PC-3 (cell line): ENCODE results near the gene TMEM161A. TPM values are rescaled to one million over a fixed set of nuclear protein-coding genes. Genes with fewer than 3 reads are reported as not detected.

Experiments
- ATAC-seq: fragments of 200-7000 bp; cut with Tn5 transposase; 2 replicates; pipeline ENCODE4 v1.9.1; 2020; ENCODE audit warnings: mild to moderate bottlenecking, moderate library complexity
- BruUV-seq: library from RNA; stranded (reverse); fragments of 400-500 nt; replicated peaks from 2 replicates; lab custom pipeline; 2021; lab: Mats Ljungman, UMichigan
- CTCF ChIA-PET: fragments of 300-600 bp; sonication (Branson Sonifier 250); formaldehyde crosslinking; loops from one replicate; lab custom pipeline; 2022; ENCODE audit warnings: antibody characterized with exemption; lab: Charles Lee
- POLR2A ChIA-PET: fragments of 300-600 bp; sonication (Branson Sonifier 250); formaldehyde crosslinking; loops from one replicate; lab custom pipeline; 2022; ENCODE audit warnings: antibody characterized with exemption; ENCODE audit not compliant: unreplicated experiment; lab: Charles Lee
- DNase-seq: peaks from one replicate; pipeline ENCODE4 v3.0.0-alpha.2; 2015
- H2AFZ ChIP-seq: fragments of 300-600 bp; sonication (generic); 2 replicates; pipeline ENCODE4 v1.6.0; 2016; ENCODE audit warnings: antibody characterized with exemption, low read length
- H3F3A ChIP-seq: fragments of 300-600 bp; sonication (generic); one replicate; pipeline ENCODE4 v1.6.0; 2017; ENCODE audit warnings: antibody characterized with exemption, low read length, control low read depth, mild to moderate bottlenecking; ENCODE audit not compliant: unreplicated experiment
- H3K27ac ChIP-seq: fragments of 300-600 bp; sonication (generic); 2 replicates; pipeline ENCODE4 v1.5.1; 2016; ENCODE audit warnings: mild to moderate bottlenecking, low read length
- H3K27me3 ChIP-seq: fragments of 300-600 bp; sonication (generic); 2 replicates; pipeline ENCODE4 v1.6.1; 2016; ENCODE audit warnings: low read length, mixed read lengths
- H3K36me3 ChIP-seq: fragments of 300-600 bp; sonication (generic); 2 replicates; pipeline ENCODE4 v1.6.1; 2016; ENCODE audit warnings: low read depth, mixed run types, low read length, mixed read lengths
- H3K4me1 ChIP-seq: fragments of 300-600 bp; sonication (generic); 2 replicates; pipeline ENCODE4 v1.5.1; 2016; ENCODE audit warnings: low read length; ENCODE audit not compliant: insufficient read depth
- H3K4me2 ChIP-seq: fragments of 300-600 bp; sonication (generic); 2 replicates; pipeline ENCODE4 v1.6.0; 2016; ENCODE audit warnings: low read length
- H3K4me3 ChIP-seq: fragments of 300-600 bp; sonication (generic); 2 replicates; pipeline ENCODE4 v1.5.1; 2016; ENCODE audit warnings: mild to moderate bottlenecking, low read length, mixed read lengths
- H3K79me2 ChIP-seq: fragments of 300-600 bp; sonication (generic); 2 replicates; pipeline ENCODE4 v1.6.1; 2017; ENCODE audit warnings: low read length, mixed read lengths
- H3K9ac ChIP-seq: fragments of 300-600 bp; sonication (generic); 2 replicates; pipeline ENCODE4 v1.6.0; 2016; ENCODE audit warnings: mild to moderate bottlenecking, low read length
- H3K9me2 ChIP-seq: fragments of 300-600 bp; sonication (generic); replicated peaks from 2 replicates; pipeline ENCODE4 v1.6.1; 2016; ENCODE audit warnings: mixed run types, low read length, mixed read lengths
- H3K9me3 ChIP-seq: fragments of 300-600 bp; sonication (generic); 2 replicates; pipeline ENCODE4 v1.6.1; 2016; ENCODE audit warnings: low read length, mixed read lengths
- H4K20me1 ChIP-seq: fragments of 300-600 bp; sonication (generic); 2 replicates; pipeline ENCODE4 v1.6.1; 2016; ENCODE audit warnings: low read length, mixed read lengths
- EZH2 ChIP-seq: fragments of 300-600 bp; sonication (generic); IDR thresholded peaks from one replicate; pipeline ENCODE4 v1.6.1; 2017; ENCODE audit warnings: antibody characterized with exemption, mild to moderate bottlenecking, low read length; ENCODE audit not compliant: unreplicated experiment
- EZH2phosphoT487 ChIP-seq: fragments of 300-600 bp; sonication (generic); IDR thresholded peaks from 2 replicates; pipeline ENCODE4 v1.6.1; 2018; ENCODE audit warnings: mild to moderate bottlenecking, antibody characterized with exemption, low read length, borderline replicate concordance
- intact Hi-C: fragments of 100-400 bp; cut with micrococcal nuclease; formaldehyde crosslinking; loops from 2 replicates; pipeline ENCODE4 v1.9.0; 2023
- total RNA-seq: library from RNA; depleted of rRNA; stranded (reverse); fragments of >200 nt; gene quantifications from 2 replicates; pipeline ENCODE4 v1.2.3, GENCODE V29; 2014
- TF ChIP-seq, protein P1 (sequence below): fragments of 300-600 bp; sonication (generic); conservative IDR thresholded peaks from 2 replicates; pipeline ENCODE4 v1.5.1; 2017; ENCODE audit warnings: antibody characterized with exemption, low read depth, mild to moderate bottlenecking, low read length

The TMEM161A gene
- total RNA-seq, 1 experiment from 2014 or later: 49.9 TPM

GRCh38 chr19:19131989-19132388 lies 6.3 kb downstream of the TMEM161A start:
- no peak overlapping the region for H3K4me3 ChIP-seq
- peaks cover 15% of the 10 kb centered on the region for H3K36me3 ChIP-seq
- H3K4me2 ChIP-seq: no peak overlapping the region
- no peaks in the 10 kb centered on the region for H3F3A ChIP-seq
- H3K9me3 ChIP-seq: 0 out of 2 replicates have a peak, but pooled peaks cover 5% of the 10 kb centered on the region
- 0 out of 2 replicates have a peak, but pooled peaks cover 1% of the 10 kb centered on the region for H3K4me1 ChIP-seq
- H3K9me2 ChIP-seq: no peaks in the 10 kb centered on the region
- DNase-seq: no peak
- peaks cover 1% of the 10 kb centered on the region for H3K79me2 ChIP-seq
- H2AFZ ChIP-seq: no peak overlapping the region
- POLR2A ChIA-PET: no interaction called here
- ATAC-seq: no peak
- TF ChIP-seq, protein P1, sequence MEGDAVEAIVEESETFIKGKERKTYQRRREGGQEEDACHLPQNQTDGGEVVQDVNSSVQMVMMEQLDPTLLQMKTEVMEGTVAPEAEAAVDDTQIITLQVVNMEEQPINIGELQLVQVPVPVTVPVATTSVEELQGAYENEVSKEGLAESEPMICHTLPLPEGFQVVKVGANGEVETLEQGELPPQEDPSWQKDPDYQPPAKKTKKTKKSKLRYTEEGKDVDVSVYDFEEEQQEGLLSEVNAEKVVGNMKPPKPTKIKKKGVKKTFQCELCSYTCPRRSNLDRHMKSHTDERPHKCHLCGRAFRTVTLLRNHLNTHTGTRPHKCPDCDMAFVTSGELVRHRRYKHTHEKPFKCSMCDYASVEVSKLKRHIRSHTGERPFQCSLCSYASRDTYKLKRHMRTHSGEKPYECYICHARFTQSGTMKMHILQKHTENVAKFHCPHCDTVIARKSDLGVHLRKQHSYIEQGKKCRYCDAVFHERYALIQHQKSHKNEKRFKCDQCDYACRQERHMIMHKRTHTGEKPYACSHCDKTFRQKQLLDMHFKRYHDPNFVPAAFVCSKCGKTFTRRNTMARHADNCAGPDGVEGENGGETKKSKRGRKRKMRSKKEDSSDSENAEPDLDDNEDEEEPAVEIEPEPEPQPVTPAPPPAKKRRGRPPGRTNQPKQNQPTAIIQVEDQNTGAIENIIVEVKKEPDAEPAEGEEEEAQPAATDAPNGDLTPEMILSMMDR: no peak
- TF ChIP-seq EZH2 (no peak), EZH2phosphoT487 (no peak)
- intact Hi-C loops: no loop called here
- no peaks in the 10 kb centered on the region for H3K27me3 ChIP-seq
- BruUV-seq: no TSS peak
- no peak overlapping the region for H3K27ac ChIP-seq
- CTCF ChIA-PET: no interaction called here
- H4K20me1 ChIP-seq: no peaks in the 10 kb centered on the region
- H3K9ac ChIP-seq: no peak overlapping the region

- TF ChIP-seq, protein P1: no peak
- TF ChIP-seq EZH2phosphoT487: no peak
- TF ChIP-seq EZH2: no peak
- POLR2A ChIA-PET: no interaction called here
Measured at GRCh38 chr19:19126102-19126501, 12.2 kb downstream of the TMEM161A start.

DNA sequence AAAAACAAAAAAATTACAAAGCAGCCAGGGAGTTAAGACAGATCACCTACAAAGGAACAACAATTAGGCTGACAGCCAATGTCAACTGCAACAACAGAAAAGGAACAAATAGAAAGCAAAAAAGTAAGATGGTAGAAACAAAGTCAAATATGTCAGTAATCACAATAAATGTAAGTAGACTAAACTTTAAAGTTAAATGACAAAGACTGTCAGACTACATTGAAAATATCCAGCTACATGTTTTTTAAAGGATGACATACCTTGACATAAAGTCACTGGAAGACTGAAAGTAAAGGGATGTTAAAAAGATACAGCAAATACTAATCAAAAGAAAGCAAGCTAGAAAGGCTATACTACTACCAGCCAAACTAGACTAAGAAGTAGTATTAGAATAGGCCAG lies 14.9 kb downstream of the TMEM161A start:
- no peak for DNase-seq
- no peak overlapping the region for H3K27ac ChIP-seq
- intact Hi-C loops: no loop called here
- no peaks in the 10 kb centered on the region for H3K79me2 ChIP-seq
- no peaks in the 10 kb centered on the region; the same call in 1 of the 2 replicates for H3K9me3 ChIP-seq
- no peak overlapping the region for H3K9ac ChIP-seq
- 0 out of 2 replicates have a peak, but pooled peaks cover 10% of the 10 kb centered on the region for H3K36me3 ChIP-seq
- POLR2A ChIA-PET: no interaction called here
- CTCF ChIA-PET: no interaction called here
- H3K27me3 ChIP-seq: no peaks in the 10 kb centered on the region
- H3K9me2 ChIP-seq: no peaks in the 10 kb centered on the region
- H3K4me3 ChIP-seq: no peak overlapping the region
- H3K4me1 ChIP-seq: no peaks in the 10 kb centered on the region
- no peak overlapping the region for H2AFZ ChIP-seq
- no peak overlapping the region for H3K4me2 ChIP-seq
- TF ChIP-seq EZH2: no peak
- TF ChIP-seq EZH2phosphoT487: no peak
- TF ChIP-seq, protein P1: no peak
- no TSS peak for BruUV-seq
- H4K20me1 ChIP-seq: no peaks in the 10 kb centered on the region
- H3F3A ChIP-seq: no peaks in the 10 kb centered on the region
- no peak for ATAC-seq

More at GRCh38 chr19:19126102-19126501, 12.2 kb downstream of the TMEM161A start:
- DNase-seq (no peak), ATAC-seq (no peak)
- CTCF ChIA-PET: no interaction called here
- Histone ChIP-seq H3K27ac (no peak overlapping the region), H3K4me2 (no peak overlapping the region), H3K27me3 (no peaks in the 10 kb centered on the region), H3K9me2 (no peaks in the 10 kb centered on the region), H4K20me1 (no peaks in the 10 kb centered on the region), H3K9me3 (no peaks in the 10 kb centered on the region; the same call in 1 of the 2 replicates), H2AFZ (no peak overlapping the region), H3K4me1 (no peaks in the 10 kb centered on the region), H3F3A (no peaks in the 10 kb centered on the region), H3K36me3 (0 out of 2 replicates have a peak, but pooled peaks cover 10% of the 10 kb centered on the region), H3K79me2 (no peaks in the 10 kb centered on the region), H3K4me3 (no peak overlapping the region), H3K9ac (no peak overlapping the region)
- no TSS peak for BruUV-seq
- intact Hi-C loops: no loop called here
